GM23248 (cell line): ENCODE results near the gene SH2D3C. TPM values are rescaled to one million over a fixed set of nuclear protein-coding genes. Genes with fewer than 3 reads are reported as not detected.

Experiments
- DNase-seq: peaks from one replicate; pipeline ENCODE4 v3.0.0-alpha.2; 2015
- H2AFZ ChIP-seq: fragments of 200-600 bp; sonication (generic); 2 replicates; pipeline ENCODE4 v1.6.1; 2016; ENCODE audit warnings: antibody characterized with exemption
- H3F3A ChIP-seq: fragments of 200-600 bp; sonication (generic); 2 replicates; pipeline ENCODE4 v1.6.1; 2016; ENCODE audit warnings: mild to moderate bottlenecking, antibody characterized with exemption, mixed run types; ENCODE audit not compliant: insufficient read depth
- H3K27ac ChIP-seq: fragments of 200-600 bp; sonication (generic); 2 replicates; pipeline ENCODE4 v1.5.1; 2016; ENCODE audit warnings: mild to moderate bottlenecking
- H3K27me3 ChIP-seq: fragments of 200-600 bp; sonication (generic); replicated peaks from 2 replicates; pipeline ENCODE4 v1.6.1; 2016; ENCODE audit warnings: mild to moderate bottlenecking; ENCODE audit not compliant: insufficient read depth
- H3K36me3 ChIP-seq: fragments of 200-600 bp; sonication (generic); 2 replicates; pipeline ENCODE4 v1.6.1; 2016; ENCODE audit warnings: low read depth, mild to moderate bottlenecking
- H3K4me1 ChIP-seq: fragments of 200-600 bp; sonication (generic); 2 replicates; pipeline ENCODE4 v1.6.1; 2016; ENCODE audit warnings: mild to moderate bottlenecking; ENCODE audit not compliant: insufficient read depth
- H3K4me2 ChIP-seq: fragments of 200-600 bp; sonication (generic); one replicate; pipeline ENCODE4 v1.6.1; 2016; ENCODE audit warnings: mild to moderate bottlenecking; ENCODE audit not compliant: unreplicated experiment
- H3K4me3 ChIP-seq: fragments of 200-600 bp; sonication (generic); 2 replicates; pipeline ENCODE4 v1.5.1; 2016; ENCODE audit warnings: mild to moderate bottlenecking
- H3K79me2 ChIP-seq: fragments of 200-600 bp; sonication (generic); 2 replicates; pipeline ENCODE4 v1.6.1; 2016; ENCODE audit warnings: mild to moderate bottlenecking; ENCODE audit not compliant: insufficient read depth
- H3K9ac ChIP-seq: fragments of 200-600 bp; sonication (generic); 2 replicates; pipeline ENCODE4 v1.6.1; 2016; ENCODE audit warnings: mild to moderate bottlenecking
- H3K9me2 ChIP-seq: fragments of 200-600 bp; sonication (generic); 2 replicates; pipeline ENCODE4 v1.6.1; 2016; ENCODE audit warnings: mixed run types, mild to moderate bottlenecking, moderate library complexity; ENCODE audit not compliant: insufficient read depth
- H3K9me3 ChIP-seq: fragments of 200-600 bp; sonication (generic); one replicate; pipeline ENCODE4 v1.6.1; 2017; ENCODE audit warnings: low read depth
- H4K20me1 ChIP-seq: fragments of 200-600 bp; sonication (generic); 2 replicates; pipeline ENCODE4 v1.6.0; 2016; ENCODE audit not compliant: insufficient read depth
- EZH2 ChIP-seq: fragments of 200-600 bp; sonication (generic); IDR thresholded peaks from 2 replicates; pipeline ENCODE4 v1.6.1; 2018; ENCODE audit warnings: antibody characterized with exemption, mild to moderate bottlenecking; ENCODE audit not compliant: insufficient read depth, poor library complexity, severe bottlenecking
- EZH2phosphoT487 ChIP-seq: fragments of 200-600 bp; sonication (generic); IDR thresholded peaks from 2 replicates; pipeline ENCODE4 v1.6.1; 2018; ENCODE audit warnings: antibody characterized with exemption, moderate library complexity, mild to moderate bottlenecking, low read depth; ENCODE audit not compliant: insufficient read depth
- WGBS, 2 experiments: methylation state at CpG; one replicate each; pipeline ENCODE4 v1.1.6; 2015 to 2017; ENCODE audit warnings: low lambda C conversion rate in 2 of 2, low coverage in 1 of 2; ENCODE audit errors: missing lambda C conversion rate in 2 of 2; 5-methylcytosine and 5-hydroxymethylcytosine counted together
- in situ Hi-C: fragments of 300-500 bp; cut with MboI; formaldehyde crosslinking; loops from 2 replicates; pipeline ENCODE4 v1.15.0; 2020
- polyA plus RNA-seq: library from polyadenylated mRNA; unstranded; fragments of >200 nt; fragmentation: Nextera tagmentation; extraction: Ambion mirVana; gene quantifications from 2 replicates; pipeline ENCODE4 v1.2.1, GENCODE V29; 2016
- total RNA-seq: library from RNA; depleted of rRNA; stranded (reverse); fragments of >200 nt; shearing (Covaris generic); gene quantifications from 2 replicates; pipeline ENCODE4 v1.2.3, GENCODE V29; 2014

The SH2D3C gene
- total and polyA plus RNA-seq, 2 experiments from 2014 or later, result not detected

DNA sequence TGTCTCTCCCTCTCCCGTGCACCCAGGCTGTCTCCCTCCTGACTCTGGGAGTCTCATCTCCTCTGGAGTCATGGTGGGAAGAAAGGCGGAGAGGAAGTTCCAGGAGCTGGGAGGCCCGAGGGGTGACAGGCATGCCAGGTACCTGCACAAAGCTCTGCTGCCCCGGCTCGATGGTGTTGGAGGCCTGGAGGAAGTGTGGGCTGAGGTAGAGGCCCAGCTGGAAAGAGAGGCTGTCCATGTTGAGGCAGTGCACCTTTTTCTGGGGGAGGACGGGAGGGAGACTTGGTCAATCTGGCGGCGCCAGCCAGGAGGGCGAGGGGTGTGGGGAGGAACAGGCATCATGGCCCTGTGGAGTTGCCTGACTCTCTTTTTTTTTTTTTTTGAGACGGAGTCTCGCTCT is 40.1 kb upstream of the SH2D3C start:
- Histone ChIP-seq H3K79me2 (peaks cover 5% of the 10 kb centered on the region; the same call in 1 of the 2 replicates), H3K4me1 (no peaks in the 10 kb centered on the region), H3K9ac (no peak overlapping the region), H4K20me1 (no peaks in the 10 kb centered on the region), H3K9me3 (no peaks in the 10 kb centered on the region), H2AFZ (no peak overlapping the region), H3K4me3 (no peak overlapping the region), H3K27me3 (no peaks in the 10 kb centered on the region), H3K9me2 (no peaks in the 10 kb centered on the region), H3K27ac (no peak overlapping the region), H3F3A (peaks cover 32% of the 10 kb centered on the region; the same call in 1 of the 2 replicates), H3K4me2 (no peak overlapping the region), H3K36me3 (peaks cover 27% of the 10 kb centered on the region; the same call in 1 of the 2 replicates)
- DNase-seq, result no peak
- TF ChIP-seq EZH2 (no peak), EZH2phosphoT487 (no peak)
- WGBS, 2 experiments, result 89 to 92% methylated on average over 7 to 11 of the region's 11 CpGs
- in situ Hi-C loops, result no loop called here

DNA sequence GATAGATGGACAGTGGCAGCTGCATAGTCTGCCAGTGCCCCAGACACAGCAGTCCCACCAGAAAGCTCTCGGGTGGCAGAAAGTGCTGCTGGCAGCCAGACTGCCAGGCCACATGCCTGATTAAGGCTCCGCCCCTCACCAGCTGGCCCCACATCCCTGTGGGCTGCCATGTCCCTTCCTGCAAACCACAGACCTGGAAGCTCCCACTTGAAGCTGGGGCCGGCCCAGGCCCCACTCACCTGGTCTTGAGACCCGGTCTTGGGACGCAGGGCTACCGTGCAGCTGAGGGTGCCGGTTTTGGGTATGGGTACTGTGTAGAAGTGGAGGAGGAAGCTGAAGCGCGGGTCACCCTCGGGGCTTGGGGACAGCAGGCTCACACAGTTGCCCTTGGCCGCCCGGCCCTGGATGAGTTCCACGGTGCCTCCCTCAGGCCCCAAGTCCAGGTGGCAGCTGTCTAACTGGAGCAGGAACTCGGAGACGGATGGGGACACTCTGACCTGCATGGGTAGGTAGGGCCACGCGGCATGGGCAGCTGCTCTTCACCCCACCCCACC is 39.5 kb upstream of the SH2D3C start:
- no peak for DNase-seq
- Histone ChIP-seq H3K27ac (no peak overlapping the region), H3K9me2 (no peaks in the 10 kb centered on the region), H3K36me3 (peaks cover 26% of the 10 kb centered on the region; the same call in 1 of the 2 replicates), H3K9ac (no peak overlapping the region; the same call in 1 of the 2 replicates), H3K4me1 (no peaks in the 10 kb centered on the region), H2AFZ (no peak overlapping the region), H3F3A (peaks cover 28% of the 10 kb centered on the region; the same call in 1 of the 2 replicates), H3K27me3 (no peaks in the 10 kb centered on the region), H3K79me2 (peaks cover 5% of the 10 kb centered on the region; the same call in 1 of the 2 replicates), H3K9me3 (no peaks in the 10 kb centered on the region), H3K4me3 (no peak overlapping the region), H3K4me2 (no peak overlapping the region), H4K20me1 (no peaks in the 10 kb centered on the region)
- TF ChIP-seq EZH2phosphoT487 (no peak), EZH2 (no peak)
- in situ Hi-C loops, result no loop called here
- WGBS, 2 experiments, result 89 to 92% methylated on average over 17 of the region's 17 CpGs

DNA sequence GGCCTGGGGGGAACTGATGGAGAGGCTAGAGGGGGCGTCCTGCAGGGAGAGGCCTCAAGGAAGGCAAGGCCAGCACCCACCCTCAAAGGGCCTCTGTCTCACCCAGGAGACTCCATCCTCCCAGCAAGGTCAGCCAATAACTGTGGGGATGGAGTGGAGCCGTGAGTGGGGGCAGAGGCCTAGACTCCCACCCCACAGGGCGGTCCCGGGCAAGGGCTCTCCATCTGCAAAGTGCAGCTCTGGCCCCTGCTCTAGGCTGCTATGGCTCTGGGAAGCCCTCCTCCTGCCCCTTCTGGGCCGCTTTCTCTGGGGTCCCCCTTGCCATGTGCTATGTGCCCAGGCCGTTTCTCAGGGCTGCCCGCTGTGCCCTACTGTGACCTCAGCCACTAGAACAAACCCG is 38.3 kb upstream of the SH2D3C start:
- Histone ChIP-seq H3K9me3 (no peaks in the 10 kb centered on the region), H3K4me2 (no peak overlapping the region), H3K27ac (no peak overlapping the region), H3K36me3 (peaks cover 19% of the 10 kb centered on the region; the same call in 1 of the 2 replicates), H3K4me3 (no peak overlapping the region), H3K27me3 (no peaks in the 10 kb centered on the region), H3K79me2 (peaks cover 5% of the 10 kb centered on the region; the same call in 1 of the 2 replicates), H3F3A (peaks cover 22% of the 10 kb centered on the region; the same call in 1 of the 2 replicates), H3K9me2 (no peaks in the 10 kb centered on the region), H3K9ac (no peak overlapping the region), H3K4me1 (no peaks in the 10 kb centered on the region), H4K20me1 (no peaks in the 10 kb centered on the region), H2AFZ (no peak overlapping the region)
- in situ Hi-C loops, result no loop called here
- no peak for DNase-seq
- no peak for TF ChIP-seq EZH2phosphoT487
- no peak for TF ChIP-seq EZH2
- WGBS, 2 experiments, result 81 to 87% methylated on average over 8 of the region's 8 CpGs

DNA sequence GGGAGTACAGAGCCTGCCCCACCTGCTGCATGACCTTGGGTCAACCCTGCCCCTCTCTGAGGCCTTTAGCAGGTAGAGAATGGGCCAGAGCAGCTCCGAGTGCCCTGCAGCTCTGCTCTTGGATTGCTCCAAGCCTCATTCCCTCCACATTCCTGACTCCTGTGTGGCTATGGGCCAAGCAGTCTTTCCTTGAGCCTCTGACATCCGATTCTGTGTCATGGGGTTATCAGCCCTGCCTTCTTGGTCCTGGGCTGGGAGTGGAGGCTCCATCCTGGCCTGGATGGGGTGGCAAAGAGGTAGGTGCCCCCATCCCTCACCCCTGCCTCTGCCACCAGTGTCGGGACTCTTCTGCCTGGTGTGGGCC is 37.9 kb upstream of the SH2D3C start:
- in situ Hi-C loops, result no loop called here
- no peaks in the 10 kb centered on the region for H3K4me1 ChIP-seq
- WGBS, 2 experiments, result 60 to 62% methylated on average over 3 of the region's 3 CpGs
- no peak overlapping the region for H3K4me3 ChIP-seq
- no peaks in the 10 kb centered on the region for H3K27me3 ChIP-seq
- H3K9me2 ChIP-seq, result no peaks in the 10 kb centered on the region
- H3K27ac ChIP-seq, result no peak overlapping the region
- TF ChIP-seq EZH2 (no peak), EZH2phosphoT487 (no peak)
- H3K36me3 ChIP-seq, result peaks cover 21% of the 10 kb centered on the region; the same call in 1 of the 2 replicates
- no peak overlapping the region for H2AFZ ChIP-seq
- H4K20me1 ChIP-seq, result no peaks in the 10 kb centered on the region
- no peak for DNase-seq
- H3K4me2 ChIP-seq, result no peak overlapping the region
- no peaks in the 10 kb centered on the region for H3K9me3 ChIP-seq
- peaks cover 25% of the 10 kb centered on the region; the same call in 1 of the 2 replicates for H3F3A ChIP-seq
- no peak overlapping the region for H3K9ac ChIP-seq
- peaks cover 5% of the 10 kb centered on the region; the same call in 1 of the 2 replicates for H3K79me2 ChIP-seq
